ENCODE results near the gene PFKM. TPM values are rescaled to one million over a fixed set of nuclear protein-coding genes. Genes with fewer than 3 reads are reported as not detected.
A peak's percentile ranks its signal among the peaks of the same experiment; 100 is the strongest.

The PFKM gene
- total and polyA plus RNA-seq, 9 of the 15 experiments (the other 6 are each of a cell fraction or from before 2014, with no cell fraction given) = 16.5 to 39.9 (median 31.7) TPM

DNA sequence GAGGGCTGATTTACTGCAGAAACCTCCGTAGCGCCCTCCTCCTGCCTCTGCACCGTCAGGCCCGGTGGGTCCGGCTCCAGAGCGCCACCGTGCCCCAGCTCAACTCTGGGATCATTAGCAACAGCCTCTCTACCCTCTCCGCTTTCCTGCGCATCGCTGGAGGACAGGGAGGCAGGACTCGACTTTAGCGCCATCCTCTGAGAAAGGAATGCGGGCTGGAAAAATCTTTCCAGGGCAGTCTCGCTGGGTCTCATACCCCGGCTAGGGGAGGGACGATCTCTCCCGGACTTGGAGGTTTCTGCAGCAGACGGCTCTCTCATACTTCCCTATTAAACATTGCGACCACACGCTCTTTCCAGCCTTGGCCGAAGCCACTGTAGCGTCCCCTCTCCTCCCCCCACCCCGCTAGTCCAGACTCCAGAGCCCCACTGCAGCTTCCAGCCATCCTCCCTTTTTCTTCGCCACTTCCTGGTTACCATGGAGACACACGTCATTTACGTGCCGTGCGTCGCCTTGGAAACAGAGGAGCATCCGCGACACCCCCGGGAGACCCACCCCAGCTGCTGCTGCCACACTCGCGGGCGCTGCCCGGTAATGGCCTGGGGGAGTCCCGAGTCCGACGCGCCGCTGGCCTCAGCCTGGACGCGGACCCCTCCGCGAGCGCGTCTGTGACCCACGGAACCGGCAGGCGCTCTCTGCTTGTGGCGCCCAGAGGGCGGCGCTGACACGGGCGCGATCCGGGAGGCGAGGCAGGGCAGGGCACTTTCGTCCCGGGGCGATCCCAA lies 64.1 kb downstream of the PFKM start, which contains the start of gene CCDC184 (continued):
- no peak for TF ChIP-seq ATF1 (CRISPR knock-in tag; IDR thresholded peaks at IDR 0.05)
- peak; percentile 86 for TF ChIP-seq ATF1 (tag; IDR thresholded peaks at IDR 0.05)
- TF ChIP-seq FIP1L1 (IDR thresholded peaks at IDR 0.05; ENCODE audit: low read depth, low read length, poor library complexity, severe bottlenecking) = peak; percentile 29
- TF ChIP-seq NEUROD1 (IDR thresholded peaks at IDR 0.05; ENCODE audit: borderline replicate concordance, low read depth, low read length, partially characterized antibody) = no peak
- TF ChIP-seq HIVEP1 (CRISPR knock-in tag; IDR thresholded peaks at IDR 0.05) = no peak
- TF ChIP-seq RUNX1 (IDR thresholded peaks at IDR 0.05; ENCODE audit: low read depth) = no peak
- TF ChIP-seq, protein P1, sequence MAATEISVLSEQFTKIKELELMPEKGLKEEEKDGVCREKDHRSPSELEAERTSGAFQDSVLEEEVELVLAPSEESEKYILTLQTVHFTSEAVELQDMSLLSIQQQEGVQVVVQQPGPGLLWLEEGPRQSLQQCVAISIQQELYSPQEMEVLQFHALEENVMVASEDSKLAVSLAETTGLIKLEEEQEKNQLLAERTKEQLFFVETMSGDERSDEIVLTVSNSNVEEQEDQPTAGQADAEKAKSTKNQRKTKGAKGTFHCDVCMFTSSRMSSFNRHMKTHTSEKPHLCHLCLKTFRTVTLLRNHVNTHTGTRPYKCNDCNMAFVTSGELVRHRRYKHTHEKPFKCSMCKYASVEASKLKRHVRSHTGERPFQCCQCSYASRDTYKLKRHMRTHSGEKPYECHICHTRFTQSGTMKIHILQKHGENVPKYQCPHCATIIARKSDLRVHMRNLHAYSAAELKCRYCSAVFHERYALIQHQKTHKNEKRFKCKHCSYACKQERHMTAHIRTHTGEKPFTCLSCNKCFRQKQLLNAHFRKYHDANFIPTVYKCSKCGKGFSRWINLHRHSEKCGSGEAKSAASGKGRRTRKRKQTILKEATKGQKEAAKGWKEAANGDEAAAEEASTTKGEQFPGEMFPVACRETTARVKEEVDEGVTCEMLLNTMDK (IDR thresholded peaks at IDR 0.05; ENCODE audit: borderline replicate concordance, insufficient read depth, low read depth, low read length, poor library complexity, severe bottlenecking) = peak; percentile 73
- TF ChIP-seq RCOR1 (IDR thresholded peaks at IDR 0.05; ENCODE audit: borderline replicate concordance in 1 of 2, low read depth in 2 of 2, low read length in 2 of 2) = peak in 1 of 2 experiments; percentile 76; a peak in 2 of 4 replicates
- peak; percentile 64; the same call in 1 of the 2 replicates for TF ChIP-seq ELF1 (tag; IDR thresholded peaks at IDR 0.05)
- TF ChIP-seq, protein P2, sequence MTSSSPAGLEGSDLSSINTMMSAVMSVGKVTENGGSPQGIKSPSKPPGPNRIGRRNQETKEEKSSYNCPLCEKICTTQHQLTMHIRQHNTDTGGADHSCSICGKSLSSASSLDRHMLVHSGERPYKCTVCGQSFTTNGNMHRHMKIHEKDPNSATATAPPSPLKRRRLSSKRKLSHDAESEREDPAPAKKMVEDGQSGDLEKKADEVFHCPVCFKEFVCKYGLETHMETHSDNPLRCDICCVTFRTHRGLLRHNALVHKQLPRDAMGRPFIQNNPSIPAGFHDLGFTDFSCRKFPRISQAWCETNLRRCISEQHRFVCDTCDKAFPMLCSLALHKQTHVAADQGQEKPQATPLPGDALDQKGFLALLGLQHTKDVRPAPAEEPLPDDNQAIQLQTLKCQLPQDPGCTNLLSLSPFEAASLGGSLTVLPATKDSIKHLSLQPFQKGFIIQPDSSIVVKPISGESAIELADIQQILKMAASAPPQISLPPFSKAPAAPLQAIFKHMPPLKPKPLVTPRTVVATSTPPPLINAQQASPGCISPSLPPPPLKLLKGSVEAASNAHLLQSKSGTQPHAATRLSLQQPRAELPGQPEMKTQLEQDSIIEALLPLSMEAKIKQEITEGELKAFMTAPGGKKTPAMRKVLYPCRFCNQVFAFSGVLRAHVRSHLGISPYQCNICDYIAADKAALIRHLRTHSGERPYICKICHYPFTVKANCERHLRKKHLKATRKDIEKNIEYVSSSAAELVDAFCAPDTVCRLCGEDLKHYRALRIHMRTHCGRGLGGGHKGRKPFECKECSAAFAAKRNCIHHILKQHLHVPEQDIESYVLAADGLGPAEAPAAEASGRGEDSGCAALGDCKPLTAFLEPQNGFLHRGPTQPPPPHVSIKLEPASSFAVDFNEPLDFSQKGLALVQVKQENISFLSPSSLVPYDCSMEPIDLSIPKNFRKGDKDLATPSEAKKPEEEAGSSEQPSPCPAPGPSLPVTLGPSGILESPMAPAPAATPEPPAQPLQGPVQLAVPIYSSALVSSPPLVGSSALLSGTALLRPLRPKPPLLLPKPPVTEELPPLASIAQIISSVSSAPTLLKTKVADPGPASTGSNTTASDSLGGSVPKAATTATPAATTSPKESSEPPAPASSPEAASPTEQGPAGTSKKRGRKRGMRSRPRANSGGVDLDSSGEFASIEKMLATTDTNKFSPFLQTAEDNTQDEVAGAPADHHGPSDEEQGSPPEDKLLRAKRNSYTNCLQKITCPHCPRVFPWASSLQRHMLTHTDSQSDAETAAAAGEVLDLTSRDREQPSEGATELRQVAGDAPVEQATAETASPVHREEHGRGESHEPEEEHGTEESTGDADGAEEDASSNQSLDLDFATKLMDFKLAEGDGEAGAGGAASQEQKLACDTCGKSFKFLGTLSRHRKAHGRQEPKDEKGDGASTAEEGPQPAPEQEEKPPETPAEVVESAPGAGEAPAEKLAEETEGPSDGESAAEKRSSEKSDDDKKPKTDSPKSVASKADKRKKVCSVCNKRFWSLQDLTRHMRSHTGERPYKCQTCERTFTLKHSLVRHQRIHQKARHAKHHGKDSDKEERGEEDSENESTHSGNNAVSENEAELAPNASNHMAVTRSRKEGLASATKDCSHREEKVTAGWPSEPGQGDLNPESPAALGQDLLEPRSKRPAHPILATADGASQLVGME (CRISPR knock-in tag; IDR thresholded peaks at IDR 0.05) = peak; percentile 97
- TF ChIP-seq, protein P3, sequence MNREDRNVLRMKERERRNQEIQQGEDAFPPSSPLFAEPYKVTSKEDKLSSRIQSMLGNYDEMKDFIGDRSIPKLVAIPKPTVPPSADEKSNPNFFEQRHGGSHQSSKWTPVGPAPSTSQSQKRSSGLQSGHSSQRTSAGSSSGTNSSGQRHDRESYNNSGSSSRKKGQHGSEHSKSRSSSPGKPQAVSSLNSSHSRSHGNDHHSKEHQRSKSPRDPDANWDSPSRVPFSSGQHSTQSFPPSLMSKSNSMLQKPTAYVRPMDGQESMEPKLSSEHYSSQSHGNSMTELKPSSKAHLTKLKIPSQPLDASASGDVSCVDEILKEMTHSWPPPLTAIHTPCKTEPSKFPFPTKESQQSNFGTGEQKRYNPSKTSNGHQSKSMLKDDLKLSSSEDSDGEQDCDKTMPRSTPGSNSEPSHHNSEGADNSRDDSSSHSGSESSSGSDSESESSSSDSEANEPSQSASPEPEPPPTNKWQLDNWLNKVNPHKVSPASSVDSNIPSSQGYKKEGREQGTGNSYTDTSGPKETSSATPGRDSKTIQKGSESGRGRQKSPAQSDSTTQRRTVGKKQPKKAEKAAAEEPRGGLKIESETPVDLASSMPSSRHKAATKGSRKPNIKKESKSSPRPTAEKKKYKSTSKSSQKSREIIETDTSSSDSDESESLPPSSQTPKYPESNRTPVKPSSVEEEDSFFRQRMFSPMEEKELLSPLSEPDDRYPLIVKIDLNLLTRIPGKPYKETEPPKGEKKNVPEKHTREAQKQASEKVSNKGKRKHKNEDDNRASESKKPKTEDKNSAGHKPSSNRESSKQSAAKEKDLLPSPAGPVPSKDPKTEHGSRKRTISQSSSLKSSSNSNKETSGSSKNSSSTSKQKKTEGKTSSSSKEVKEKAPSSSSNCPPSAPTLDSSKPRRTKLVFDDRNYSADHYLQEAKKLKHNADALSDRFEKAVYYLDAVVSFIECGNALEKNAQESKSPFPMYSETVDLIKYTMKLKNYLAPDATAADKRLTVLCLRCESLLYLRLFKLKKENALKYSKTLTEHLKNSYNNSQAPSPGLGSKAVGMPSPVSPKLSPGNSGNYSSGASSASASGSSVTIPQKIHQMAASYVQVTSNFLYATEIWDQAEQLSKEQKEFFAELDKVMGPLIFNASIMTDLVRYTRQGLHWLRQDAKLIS (CRISPR knock-in tag; IDR thresholded peaks at IDR 0.05) = 0 out of 2 replicates have a peak, but pooled peaks have one; percentile 65
- peak in 1 of 2 experiments; percentile 36; a peak in 1 of 4 replicates for TF ChIP-seq MAZ (CRISPR knock-in tag; conservative IDR thresholded peaks at IDR 0.05 in 1 of 2, IDR thresholded peaks at IDR 0.05 in 1 of 2)
- peak; percentile 66 for TF ChIP-seq BMI1 (IDR thresholded peaks at IDR 0.05; ENCODE audit: low read length)
- TF ChIP-seq RBM14 (IDR thresholded peaks at IDR 0.05; ENCODE audit: borderline replicate concordance, insufficient read depth, low read depth, low read length) = 0 out of 2 replicates have a peak, but pooled peaks have one; percentile 68
